Right lobe of liver (tissue), 6 donors: ENCODE measurements around the gene ARHGAP15. TPM values are rescaled to one million over a fixed set of nuclear protein-coding genes. Genes with fewer than 3 reads are reported as not detected.

Experiments
- ATAC-seq, 4 donors: fragments of 200-7000 bp; cut with Tn5 transposase; one replicate each; pipeline ENCODE4 v1.9.1; 2020; ENCODE audit warnings: mild to moderate bottlenecking in 4 of 4, moderate library complexity in 4 of 4
- DNase-seq, 3 donors: peaks; one replicate each; pipeline ENCODE4 v3.0.0-alpha.2; 2020
- H3K27ac ChIP-seq, 3 donors: fragments of 200-600 bp; one replicate each; pipeline ENCODE4 v1.8.0; 2022
- H3K27me3 ChIP-seq, 2 donors: fragments of 200-600 bp; one replicate each; pipeline ENCODE4 v1.8.0; 2022
- H3K36me3 ChIP-seq, 4 donors: fragments of 200-600 bp; sonication (generic) in 1 of 4; one replicate each; pipeline versions ENCODE4 v1.5.1 to v1.8.0; 2017 to 2022; ENCODE audit warnings: control low read depth in 1 of 4
- H3K4me1 ChIP-seq, 4 donors: fragments of 200-600 bp; sonication (generic) in 1 of 4; one replicate each; pipeline versions ENCODE4 v1.5.1 to v1.8.0; 2017 to 2022; ENCODE audit warnings: control low read depth in 1 of 4
- H3K4me3 ChIP-seq, 3 donors: fragments of 200-600 bp; one replicate each; pipeline ENCODE4 v1.8.0; 2022
- H3K9me3 ChIP-seq, 4 donors: fragments of 200-600 bp; sonication (generic) in 1 of 4; one replicate each; pipeline versions ENCODE4 v1.5.1 to v1.8.0; 2017 to 2022; ENCODE audit warnings: control low read depth in 1 of 4
- CTCF ChIP-seq, 4 donors: fragments of 200-600 bp in 3 of 4; fragments of 450-650 bp in 1 of 4; IDR thresholded peaks; one replicate each; pipeline versions ENCODE4 v1.5.1 to v1.8.0; 2016 to 2022; ENCODE audit warnings: antibody characterized with exemption in 4 of 4, mild to moderate bottlenecking in 2 of 4
- POLR2A ChIP-seq: fragments of 450-650 bp; IDR thresholded peaks from one replicate; pipeline ENCODE4 v1.6.1; 2017; ENCODE audit warnings: antibody characterized with exemption, mild to moderate bottlenecking
- WGBS: methylation state at CpG from one replicate; pipeline ENCODE4 v1.1.6; 2018; ENCODE audit warnings: low coverage, low lambda C conversion rate; ENCODE audit not compliant: insufficient coverage; ENCODE audit errors: missing lambda C conversion rate; 5-methylcytosine and 5-hydroxymethylcytosine counted together
- intact Hi-C, 2 donors: fragments of 100-400 bp; cut with DNase I; formaldehyde crosslinking; loops; one replicate each; pipeline versions ENCODE4 v1.11.2 to v1.14.1; 2022
- total RNA-seq, 6 experiments: library from RNA; depleted of rRNA in 2 of 6; stranded (reverse); fragments of >200 nt in 2 of 6; fragmentation: NEBNext Ultra II Directional in 3 of 6; extraction: Animal tissue kit (Norgen Biotek cat#: 25700) in 3 of 6; gene quantifications; one replicate each; pipeline versions ENCODE4 v1.1.0 to v1.2.4, GENCODE V29; 2016 to 2023
- donor health status: DM: no; HTN: yes; CAD: no.
- donor health status: DM: no; HTN: no; CAD: no.
- donor health status: DM: no; HTN: no; CAD: no.
- donor health status: DM: no; HTN: yes; CAD: no.
- donor health status: DM: no; HTN: yes; CAD: no.

ARHGAP15 gene
- total RNA-seq, 6 experiments from 2014 or later, result 3.3 to 8.2 (median 6.6) TPM

GRCh38 chr2:143159486-143159840 lies 30.2 kb downstream of the ARHGAP15 start:
- DNase-seq (no peak), ATAC-seq (no peak)

DNA sequence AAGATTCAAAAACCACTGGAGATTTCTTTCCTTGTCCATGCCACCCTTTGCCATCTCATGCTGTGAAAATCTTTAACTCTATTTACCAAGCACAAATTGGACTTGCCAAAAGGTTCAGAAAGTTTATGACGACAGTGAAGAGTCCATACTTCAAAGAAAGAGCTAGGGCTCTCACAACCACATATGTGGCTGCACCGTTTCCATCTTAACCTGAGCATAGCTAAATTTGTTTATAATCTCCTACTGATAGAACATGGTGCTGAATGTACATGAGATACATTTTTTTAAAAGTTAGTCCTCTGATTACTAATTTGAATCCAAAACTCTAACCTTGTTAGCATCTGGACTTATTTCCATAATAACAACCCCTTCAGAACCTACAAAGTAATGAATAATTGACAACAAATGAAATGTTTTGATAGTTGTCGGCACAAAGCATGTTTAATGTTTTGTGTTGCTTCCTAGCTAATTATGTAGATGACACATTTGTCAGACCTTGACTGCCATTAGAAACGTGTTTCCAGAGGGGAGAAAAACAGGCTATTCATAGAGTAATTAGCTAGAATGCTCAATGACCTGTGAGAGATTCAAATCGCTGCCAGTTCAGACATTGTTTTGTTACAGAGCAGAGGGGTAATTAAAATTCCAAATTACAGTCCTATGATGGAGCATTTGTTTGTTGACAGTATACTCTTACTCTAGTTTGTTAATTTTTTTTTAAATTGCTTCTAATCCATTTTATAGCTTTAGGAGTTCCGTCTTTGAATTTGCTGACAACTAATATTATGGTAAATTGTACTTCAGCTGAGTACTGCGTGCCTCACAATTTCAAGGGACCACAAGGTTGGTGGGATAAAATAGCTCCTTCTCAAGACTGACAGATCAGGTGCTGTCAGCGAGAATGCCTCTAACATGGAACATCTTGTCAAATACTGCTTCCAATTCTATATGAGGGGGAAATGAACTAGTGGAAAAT lies 31.8 kb downstream of the ARHGAP15 start:
- TF ChIP-seq CTCF (IDR thresholded peaks at IDR 0.05) (no peak), POLR2A (no peak)
- ATAC-seq (no peak), DNase-seq (no peak)
- intact Hi-C loops, result no loop called here
- Histone ChIP-seq H3K36me3 (no peaks in the 10 kb centered on the region), H3K4me1 (peaks cover 0 to 7% (median 0%) of the 10 kb centered on the region in 4 donors), H3K27ac (no peak overlapping the region), H3K27me3 (no peaks in the 10 kb centered on the region), H3K9me3 (no peaks in the 10 kb centered on the region), H3K4me3 (no peak overlapping the region)
- 54% methylated on average over 8 of the region's 8 CpGs for WGBS

More at GRCh38 chr2:143159486-143159840, 30.2 kb downstream of the ARHGAP15 start:
- Histone ChIP-seq H3K4me3 (no peak overlapping the region), H3K4me1 (peaks cover 0 to 7% (median 0%) of the 10 kb centered on the region in 4 donors), H3K27ac (no peak overlapping the region), H3K36me3 (no peaks in the 10 kb centered on the region), H3K9me3 (no peaks in the 10 kb centered on the region), H3K27me3 (no peaks in the 10 kb centered on the region)
- intact Hi-C loops, result no loop called here
- TF ChIP-seq POLR2A (no peak), CTCF (IDR thresholded peaks at IDR 0.05) (no peak)
- 48% methylated on average over 2 of the region's 2 CpGs for WGBS

GRCh38 chr2:143162123-143162837 lies 33.1 kb downstream of the ARHGAP15 start:
- WGBS, result 21% methylated on average over 12 of the region's 12 CpGs
- intact Hi-C loops, result no loop called here
- Histone ChIP-seq H3K36me3 (no peaks in the 10 kb centered on the region), H3K4me1 (peaks cover 0 to 7% (median 0%) of the 10 kb centered on the region in 4 donors), H3K4me3 (no peak overlapping the region), H3K27ac (no peak overlapping the region), H3K27me3 (no peaks in the 10 kb centered on the region), H3K9me3 (no peaks in the 10 kb centered on the region)
- TF ChIP-seq CTCF (IDR thresholded peaks at IDR 0.05), result peak; percentile 49 to 59 (median 54)
- TF ChIP-seq POLR2A, result no peak
- DNase-seq, result peak in 2 of 3 donors; percentile 25 to 50
- ATAC-seq, result peak; percentile 91 to 96 (median 94)

DNA sequence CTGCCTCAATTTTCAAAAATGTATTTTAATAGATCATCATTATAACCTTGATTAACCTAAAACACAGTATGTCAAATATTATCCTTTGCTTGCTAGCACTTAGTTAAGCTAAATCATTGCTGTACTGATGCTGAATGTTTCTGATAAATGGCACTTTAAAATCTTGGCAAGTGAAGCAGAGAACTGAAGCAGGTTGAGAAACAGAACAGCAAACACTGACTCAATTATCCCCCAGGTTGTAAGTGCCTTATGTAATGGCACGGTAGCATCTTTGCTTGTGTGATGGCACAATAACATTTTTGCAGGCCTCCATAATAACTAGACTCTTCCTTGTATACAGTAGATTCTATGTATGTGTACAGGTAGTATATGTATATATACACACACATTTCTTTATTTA lies 33.8 kb downstream of the ARHGAP15 start:
- no peak overlapping the region for H3K27ac ChIP-seq
- ATAC-seq (no peak), DNase-seq (no peak)
- TF ChIP-seq CTCF (IDR thresholded peaks at IDR 0.05), result no peak
- TF ChIP-seq POLR2A, result no peak
- 56% methylated on average over 1 of the region's 1 CpG for WGBS
- intact Hi-C loops, result no loop called here
- H3K9me3 ChIP-seq, result no peaks in the 10 kb centered on the region
- peaks cover 0 to 7% (median 0%) of the 10 kb centered on the region in 4 donors for H3K4me1 ChIP-seq
- H3K36me3 ChIP-seq, result no peaks in the 10 kb centered on the region
- H3K4me3 ChIP-seq, result no peak overlapping the region
- H3K27me3 ChIP-seq, result no peaks in the 10 kb centered on the region
